Mesenchymal stem cell (in vitro differentiated cells and primary cell): Measurements from ENCODE around the gene TRIM16.
A peak's percentile ranks its signal among the peaks of the same experiment; 100 is the strongest.
"Not testable (repeated sequence)": the region's sequence is repeated elsewhere in the genome, so short reads cannot be mapped to it uniquely, and the experiment has no call there.

ENCODE experiments used
- DNase-seq: peaks from one replicate; pipeline ENCODE4 v3.0.0-alpha.2; 2013
- H2AFZ ChIP-seq: one replicate; pipeline ENCODE4 v1.6.1; 2013; ENCODE audit warnings: low read depth, mild to moderate bottlenecking, control low read depth, inconsistent platforms, low read length, moderate library complexity
- H2AK5ac ChIP-seq: 2 replicates; pipeline ENCODE4 v1.6.1; 2013; ENCODE audit warnings: low read length, moderate library complexity, mild to moderate bottlenecking, inconsistent platforms; ENCODE audit not compliant: severe bottlenecking
- H2BK120ac ChIP-seq: one replicate; pipeline ENCODE4 v1.6.1; 2013; ENCODE audit warnings: low read depth, mild to moderate bottlenecking, inconsistent platforms, low read length, moderate library complexity
- H2BK12ac ChIP-seq, 2 experiments: one replicate each; pipeline ENCODE4 v1.6.1; 2013; ENCODE audit warnings: inconsistent platforms in 2 of 2, low read length in 2 of 2, mild to moderate bottlenecking in 2 of 2, moderate library complexity in 2 of 2, control low read depth in 1 of 2
- H2BK15ac ChIP-seq: one replicate; pipeline ENCODE4 v1.6.1; 2013; ENCODE audit warnings: mild to moderate bottlenecking, low read depth, inconsistent platforms; ENCODE audit not compliant: poor library complexity, severe bottlenecking
- H2BK5ac ChIP-seq: 2 replicates; pipeline ENCODE4 v1.6.1; 2013; ENCODE audit warnings: low read depth, mild to moderate bottlenecking, low read length, control low read depth, inconsistent platforms; ENCODE audit not compliant: poor library complexity, severe bottlenecking
- H3K14ac ChIP-seq, 2 experiments: one replicate each; pipeline ENCODE4 v1.6.1; 2013; ENCODE audit warnings: inconsistent platforms in 2 of 2, low read length in 2 of 2, control low read depth in 1 of 2, mild to moderate bottlenecking in 1 of 2, moderate library complexity in 1 of 2
- H3K18ac ChIP-seq, 2 experiments: one replicate each; pipeline ENCODE4 v1.6.1; 2013; ENCODE audit warnings: inconsistent platforms in 2 of 2, low read length in 2 of 2, control low read depth in 1 of 2, low read depth in 1 of 2, mild to moderate bottlenecking in 1 of 2
- H3K23ac ChIP-seq, 2 experiments: one replicate each; pipeline ENCODE4 v1.6.1; 2013; ENCODE audit warnings: inconsistent platforms in 2 of 2, low read length in 2 of 2, mild to moderate bottlenecking in 2 of 2, moderate library complexity in 2 of 2, control low read depth in 1 of 2
- H3K27ac ChIP-seq: 2 replicates; pipeline ENCODE4 v1.5.1; 2013; ENCODE audit warnings: mild to moderate bottlenecking, moderate library complexity, low read length, control low read depth, inconsistent platforms; ENCODE audit not compliant: poor library complexity, severe bottlenecking
- H3K27me3 ChIP-seq, 2 experiments: 2 replicates each; pipeline versions ENCODE4 v1.6.1 to v1.7.0; 2013; ENCODE audit warnings: low read length in 2 of 2, mild to moderate bottlenecking in 2 of 2, moderate library complexity in 2 of 2, control low read depth in 1 of 2, inconsistent platforms in 1 of 2; ENCODE audit not compliant: control insufficient read depth in 1 of 2, insufficient read depth in 1 of 2
- H3K36me3 ChIP-seq, 2 experiments: 2 replicates each; pipeline versions ENCODE4 v1.6.1 to v1.7.0; 2013; ENCODE audit warnings: low read length in 2 of 2, control low read depth in 1 of 2, inconsistent platforms in 1 of 2, low read depth in 1 of 2, mild to moderate bottlenecking in 1 of 2; ENCODE audit not compliant: insufficient read depth in 2 of 2, control insufficient read depth in 1 of 2
- H3K4ac ChIP-seq, 2 experiments: one replicate each; pipeline ENCODE4 v1.6.1; 2013; ENCODE audit warnings: inconsistent platforms in 2 of 2, low read length in 2 of 2, mild to moderate bottlenecking in 2 of 2, moderate library complexity in 2 of 2, control low read depth in 1 of 2, low read depth in 1 of 2
- H3K4me1 ChIP-seq: 2 replicates; pipeline ENCODE4 v1.6.1; 2013; ENCODE audit warnings: low read depth, low read length, control low read depth; ENCODE audit not compliant: control insufficient read depth, insufficient read depth
- H3K4me2 ChIP-seq: 2 replicates; pipeline ENCODE4 v1.6.1; 2013; ENCODE audit warnings: low read length, mild to moderate bottlenecking, inconsistent platforms; ENCODE audit not compliant: poor library complexity, severe bottlenecking
- H3K4me3 ChIP-seq, 2 experiments: 2 replicates each; pipeline versions ENCODE4 v1.5.1 to v1.7.0; 2013; ENCODE audit warnings: low read length in 2 of 2, mild to moderate bottlenecking in 2 of 2, control low read depth in 1 of 2, low read depth in 1 of 2; ENCODE audit not compliant: insufficient read depth in 1 of 2
- H3K79me1 ChIP-seq: replicated peaks from 2 replicates; pipeline ENCODE4 v1.6.1; 2013; ENCODE audit warnings: mild to moderate bottlenecking, control low read depth, low read length, inconsistent platforms; ENCODE audit not compliant: poor library complexity, severe bottlenecking
- H3K9ac ChIP-seq: 2 replicates; pipeline ENCODE4 v1.7.0; 2013; ENCODE audit warnings: mild to moderate bottlenecking, low read length, moderate library complexity
- H3K9me3 ChIP-seq: 2 replicates; pipeline ENCODE4 v1.7.0; 2013; ENCODE audit warnings: mild to moderate bottlenecking, low read length; ENCODE audit not compliant: control insufficient read depth
- H4K8ac ChIP-seq: one replicate; pipeline ENCODE4 v1.6.1; 2013; ENCODE audit warnings: inconsistent platforms, mild to moderate bottlenecking, low read length, moderate library complexity
- H4K91ac ChIP-seq: one replicate; pipeline ENCODE4 v1.6.1; 2013; ENCODE audit warnings: mild to moderate bottlenecking, low read length, inconsistent platforms
- WGBS: methylation state at CpG from one replicate; pipeline ENCODE4 v1.1.7; 2013; ENCODE audit warnings: mixed read lengths; 5-methylcytosine and 5-hydroxymethylcytosine counted together

TRIM16 gene

GRCh38 chr17:15699937-15700336 is 15.8 kb upstream of the TRIM16 start:
- peak overlapping the region; percentile 84 for H3K9ac ChIP-seq
- H4K8ac ChIP-seq, H3K27ac ChIP-seq, H4K91ac ChIP-seq, H3K18ac ChIP-seq, H2BK120ac ChIP-seq, H3K4me2 ChIP-seq, H2AK5ac ChIP-seq, H3K79me1 ChIP-seq, H3K27me3 ChIP-seq, H3K4me1 ChIP-seq, DNase-seq, H2BK12ac ChIP-seq, H3K23ac ChIP-seq, H2BK5ac ChIP-seq, H3K14ac ChIP-seq, H3K9me3 ChIP-seq, H2BK15ac ChIP-seq, H3K4ac ChIP-seq: not testable (repeated sequence)
- H2AFZ ChIP-seq, result peak overlapping the region; percentile 14
- peak overlapping the region; percentile 64 to 78 for H3K4me3 ChIP-seq
- peaks cover 7 to 18% of the 10 kb centered on the region in 2 experiments for H3K36me3 ChIP-seq
- WGBS, result no CpG with 5 or more reads among the region's 21 CpGs

DNA sequence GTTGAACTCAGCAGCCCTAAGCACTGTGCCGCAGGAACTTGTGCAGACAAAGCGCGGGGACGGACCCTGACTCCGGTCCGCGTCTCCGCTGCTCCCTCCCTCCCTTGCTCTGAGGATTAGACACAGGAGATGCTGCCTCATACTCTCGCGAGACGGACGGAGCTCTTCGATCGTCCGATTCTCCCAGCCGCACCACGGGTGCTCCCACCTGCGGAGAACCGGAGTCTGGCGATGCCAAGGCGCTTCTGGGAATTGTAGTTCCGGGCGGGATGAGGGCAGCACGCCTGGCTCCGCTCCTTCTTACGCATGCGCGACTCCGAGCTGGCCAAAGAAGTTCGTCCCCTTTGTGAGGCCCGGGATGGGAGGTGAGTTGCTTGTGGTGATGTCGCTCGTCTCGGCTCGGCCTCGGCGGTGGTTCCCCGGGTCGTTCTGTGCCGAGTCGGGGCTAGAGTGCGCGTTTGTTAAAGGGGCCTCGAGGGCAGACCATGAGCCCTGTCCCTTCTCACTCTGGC is 15.4 kb upstream of the TRIM16 start, which contains the start of gene ZNF286A:
Gene ZNF286A, plus strand, starts transcription at position 340 of the 512 bp plus-strand sequence. CDS start 578 bp downstream, outside the sequence.
- not testable (repeated sequence) for H3K23ac ChIP-seq, H3K4me2 ChIP-seq, H4K91ac ChIP-seq, H3K27me3 ChIP-seq, H3K9me3 ChIP-seq, H4K8ac ChIP-seq, H2BK15ac ChIP-seq, H3K18ac ChIP-seq, H3K79me1 ChIP-seq, H3K4ac ChIP-seq, H2BK5ac ChIP-seq, H2BK120ac ChIP-seq, H3K4me1 ChIP-seq, H2AK5ac ChIP-seq, H3K14ac ChIP-seq, H2BK12ac ChIP-seq
- Histone ChIP-seq H3K9ac (peak within 1 kb of the TSS; percentile 84), H2AFZ (peak within 1 kb of the TSS; percentile 14), H3K36me3 (peaks cover 6 to 13% of the 10 kb centered on the region in 2 experiments), H3K4me3 (peak within 1 kb of the TSS; percentile 64 to 78), H3K27ac (peak within 1 kb of the TSS; percentile 45)
- DNase-seq, result peak; percentile 99
- WGBS, result under 1% methylated on average over 27 of the region's 44 CpGs

DNA sequence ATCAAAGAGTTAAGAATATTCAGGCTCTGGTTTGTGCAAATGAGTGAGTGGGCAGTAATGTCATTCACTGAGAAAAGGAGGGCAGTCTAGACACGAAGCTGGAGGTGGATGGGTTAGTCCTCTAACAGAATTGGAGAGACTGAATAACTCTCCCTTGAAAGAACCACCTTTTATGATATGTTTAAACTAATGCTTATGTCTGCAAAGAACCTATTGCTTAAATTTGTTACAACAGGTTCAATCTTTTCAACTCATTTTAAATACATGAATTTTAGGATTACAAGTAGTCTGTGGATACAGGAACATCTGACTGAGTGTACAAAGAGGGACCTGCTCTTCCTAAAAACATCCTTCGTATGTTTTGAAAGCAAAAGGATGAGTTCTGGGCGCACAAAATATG is 14.9 kb upstream of the TRIM16 start:
- H4K8ac ChIP-seq, H3K4me2 ChIP-seq, H2BK12ac ChIP-seq, H3K4ac ChIP-seq, H3K4me1 ChIP-seq, H4K91ac ChIP-seq, H3K9me3 ChIP-seq, H3K14ac ChIP-seq, H2AFZ ChIP-seq, H3K27me3 ChIP-seq, H2BK5ac ChIP-seq, H3K23ac ChIP-seq, H2BK15ac ChIP-seq, H3K18ac ChIP-seq, H2AK5ac ChIP-seq, H3K79me1 ChIP-seq, H2BK120ac ChIP-seq, H3K36me3 ChIP-seq: not testable (repeated sequence)
- H3K9ac ChIP-seq, result peak overlapping the region; percentile 84
- peak; percentile 10 for DNase-seq
- peak overlapping the region; percentile 45 for H3K27ac ChIP-seq
- WGBS, result no CpG with 5 or more reads among the region's 3 CpGs
- peak overlapping the region in 1 of 2 experiments; percentile 78 for H3K4me3 ChIP-seq

DNA sequence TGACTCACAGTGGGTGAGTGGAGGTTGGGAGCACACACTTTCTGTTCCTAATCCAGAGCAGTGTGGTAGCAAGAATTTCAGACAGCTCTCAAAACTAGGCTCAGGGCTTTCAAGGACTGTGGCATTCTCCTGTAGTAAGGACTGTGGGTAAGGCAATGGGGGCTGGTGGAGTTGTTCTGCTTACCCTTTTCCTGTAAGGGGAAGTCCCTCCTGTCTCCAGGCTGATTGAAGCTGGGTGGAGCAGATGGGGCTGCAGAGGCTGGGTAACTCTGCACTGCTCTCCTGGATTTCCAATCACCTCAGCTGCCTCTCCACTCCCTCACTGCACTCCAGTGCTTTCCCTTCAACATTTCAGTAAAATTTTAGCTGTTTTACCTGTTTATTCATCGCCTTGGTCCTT is 3.4 kb upstream of the TRIM16 start:
- H3K27me3 ChIP-seq, result not testable (repeated sequence)
- WGBS, result 89% methylated on average over 1 of the region's 1 CpG

More for the DNA sequence above, 3.4 kb upstream of the TRIM16 start:
- H3K4me2 ChIP-seq, H3K23ac ChIP-seq, H4K91ac ChIP-seq, H3K9ac ChIP-seq, H3K79me1 ChIP-seq, H3K4ac ChIP-seq, H3K9me3 ChIP-seq, H3K27ac ChIP-seq, H2AK5ac ChIP-seq, H3K14ac ChIP-seq, DNase-seq, H2BK5ac ChIP-seq, H2BK120ac ChIP-seq, H3K36me3 ChIP-seq, H2BK15ac ChIP-seq, H3K4me3 ChIP-seq, H2BK12ac ChIP-seq, H3K18ac ChIP-seq, H3K4me1 ChIP-seq, H2AFZ ChIP-seq, H4K8ac ChIP-seq: not testable (repeated sequence)
